NCI-H2196 treated with DMSO at 0.1 percent for 48 hours (cell line): Measurements from ENCODE around the gene LSP1.
"Not testable (repeated sequence)": the region's sequence is repeated elsewhere in the genome, so short reads cannot be mapped to it uniquely, and the experiment has no call there.

Experiments
- DNase-seq: peaks from one replicate; lab custom pipeline; 2025; ENCODE audit not compliant: unreplicated experiment; lab: John Stamatoyannopoulos, UW

Gene LSP1

DNA sequence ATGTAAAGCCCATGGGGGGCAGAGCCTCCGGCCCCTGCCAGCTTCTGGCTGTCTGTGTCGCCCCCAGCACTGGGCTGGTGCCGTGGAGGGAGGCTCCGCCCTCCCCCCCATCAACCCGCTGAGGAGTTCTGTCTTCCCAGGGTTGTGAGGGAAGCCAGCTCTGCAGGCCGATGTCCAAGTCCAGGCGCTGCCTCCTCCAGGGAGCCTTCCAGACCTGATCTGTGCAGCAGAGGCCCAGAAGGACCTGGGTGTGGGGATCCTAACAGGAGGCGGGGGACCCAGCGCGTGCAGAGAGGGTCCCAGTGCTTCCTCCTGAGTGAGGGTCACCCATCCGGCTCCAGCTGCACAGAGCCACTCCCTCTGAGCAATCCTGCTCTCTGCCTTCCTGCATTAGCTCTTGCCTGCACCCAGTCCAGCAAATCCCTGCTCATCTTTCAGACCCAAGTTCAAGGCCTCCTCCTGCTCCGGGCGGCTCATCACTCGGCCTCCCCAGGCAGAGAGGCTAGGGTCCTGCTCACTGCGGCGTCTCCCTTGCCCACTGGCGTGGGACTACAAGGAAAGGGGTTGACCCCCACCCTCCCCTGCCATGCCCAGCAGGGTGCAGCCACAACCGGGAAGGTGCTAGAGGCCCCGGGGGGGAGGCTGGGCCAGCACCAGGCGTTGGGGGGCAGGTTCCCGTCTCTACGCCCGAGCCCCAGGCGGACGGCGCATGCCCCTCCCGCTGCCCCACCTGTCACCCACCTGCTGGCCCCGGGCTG is 22.4 kb downstream of the LSP1 start:
- no peak for DNase-seq

DNA sequence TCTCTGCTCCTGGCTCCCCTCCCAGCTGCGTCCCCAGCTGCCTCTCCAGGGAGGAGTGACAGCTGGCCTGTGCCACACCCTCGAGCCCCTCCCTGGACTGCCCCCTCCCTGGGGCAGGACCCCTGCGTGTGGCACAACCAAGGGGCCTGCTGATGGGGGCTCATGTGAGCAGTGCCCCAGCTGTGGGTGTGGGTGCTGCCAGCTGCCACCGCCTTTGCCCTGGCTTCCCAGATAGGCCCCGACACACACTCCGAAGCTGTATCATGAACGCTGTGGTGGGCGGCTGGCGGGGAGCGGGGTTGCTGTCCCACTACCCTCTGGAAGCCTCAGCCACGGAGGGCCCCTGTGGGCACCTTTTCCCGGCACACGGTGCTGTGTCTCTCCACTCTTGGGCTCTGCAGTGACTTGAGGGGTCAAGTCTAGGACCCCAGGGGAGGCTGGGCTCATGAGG is 23.0 kb downstream of the LSP1 start:
- not testable (repeated sequence) for DNase-seq

DNA sequence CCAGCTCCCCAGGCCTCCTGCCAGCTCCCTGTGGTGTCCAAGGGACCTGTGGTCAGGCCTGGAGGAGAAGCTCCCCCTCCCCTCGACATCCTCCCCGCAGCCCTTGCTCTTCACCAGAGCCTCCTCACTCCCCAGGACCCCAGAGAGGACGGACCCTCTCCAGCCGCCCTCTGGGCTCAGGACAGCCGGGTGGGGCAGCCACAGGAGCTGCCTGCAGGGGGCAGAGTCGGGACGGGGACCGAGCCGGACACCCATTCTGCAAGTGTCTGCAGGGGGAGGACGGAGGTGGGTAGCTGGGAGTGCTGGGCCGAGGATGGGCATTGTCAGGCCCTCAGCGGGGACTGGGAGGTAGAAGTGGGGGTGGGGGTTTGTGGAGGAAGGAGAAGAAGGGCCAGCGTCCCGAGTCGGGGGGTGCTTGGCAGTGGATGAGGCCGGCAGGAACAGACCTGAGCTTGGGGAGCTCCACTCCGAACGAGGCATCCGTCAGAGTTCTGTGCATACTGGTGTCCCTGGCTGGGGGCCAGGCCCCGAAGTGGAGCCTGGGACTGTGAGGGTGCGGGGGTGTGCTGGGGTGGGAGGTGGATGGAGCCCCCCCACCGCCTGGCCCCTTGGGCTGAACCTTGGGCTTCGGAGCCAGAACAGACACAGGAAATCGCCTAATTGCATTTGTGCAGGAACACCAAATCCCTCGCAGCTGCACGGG is 23.6 kb downstream of the LSP1 start:
- no peak for DNase-seq

DNA sequence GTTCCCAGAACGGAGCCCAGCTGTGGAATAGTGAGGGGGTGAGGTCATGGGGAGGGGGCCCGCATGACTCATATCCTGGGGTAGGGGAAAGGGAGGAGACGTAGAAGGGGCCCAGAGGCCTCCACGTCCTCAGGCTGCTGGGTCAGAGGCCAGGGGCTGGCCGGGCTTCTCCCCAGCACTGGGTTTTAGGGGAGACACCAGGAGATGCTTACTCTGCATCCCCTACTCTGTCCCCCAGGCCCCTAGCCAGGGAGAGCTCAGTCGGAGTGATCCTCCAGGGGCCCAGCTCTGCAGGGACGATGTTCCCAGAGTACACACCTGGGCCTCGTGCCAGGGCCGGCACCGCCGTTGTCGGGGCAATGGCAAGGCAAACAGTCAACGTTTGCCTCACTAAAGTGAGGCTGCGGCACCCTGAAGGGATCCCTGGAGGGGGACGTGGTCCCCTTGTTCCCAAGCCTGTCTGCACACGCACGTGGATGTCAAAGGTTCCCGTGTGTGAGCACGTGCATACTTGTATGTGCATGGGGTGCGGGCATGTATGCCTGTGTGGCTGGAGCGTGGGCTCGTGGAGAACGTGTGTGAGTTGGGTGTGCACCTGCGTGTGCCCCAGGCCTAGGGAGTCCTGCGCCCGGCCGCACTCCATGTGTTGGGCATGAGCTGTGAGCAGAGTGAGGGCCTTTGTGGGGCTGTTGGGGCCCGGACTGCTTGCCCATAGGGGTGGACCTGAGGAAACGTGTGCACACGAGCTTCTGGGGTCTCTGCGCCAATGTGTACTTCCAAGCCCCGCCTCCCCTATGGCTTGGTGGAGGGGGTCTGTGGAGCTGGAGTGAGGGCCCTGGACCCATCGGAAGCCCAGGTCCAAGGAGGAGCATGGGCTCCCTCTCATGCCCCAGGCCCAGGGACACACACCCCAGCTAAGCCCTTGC is 24.6 kb downstream of the LSP1 start:
- DNase-seq = no peak

DNA sequence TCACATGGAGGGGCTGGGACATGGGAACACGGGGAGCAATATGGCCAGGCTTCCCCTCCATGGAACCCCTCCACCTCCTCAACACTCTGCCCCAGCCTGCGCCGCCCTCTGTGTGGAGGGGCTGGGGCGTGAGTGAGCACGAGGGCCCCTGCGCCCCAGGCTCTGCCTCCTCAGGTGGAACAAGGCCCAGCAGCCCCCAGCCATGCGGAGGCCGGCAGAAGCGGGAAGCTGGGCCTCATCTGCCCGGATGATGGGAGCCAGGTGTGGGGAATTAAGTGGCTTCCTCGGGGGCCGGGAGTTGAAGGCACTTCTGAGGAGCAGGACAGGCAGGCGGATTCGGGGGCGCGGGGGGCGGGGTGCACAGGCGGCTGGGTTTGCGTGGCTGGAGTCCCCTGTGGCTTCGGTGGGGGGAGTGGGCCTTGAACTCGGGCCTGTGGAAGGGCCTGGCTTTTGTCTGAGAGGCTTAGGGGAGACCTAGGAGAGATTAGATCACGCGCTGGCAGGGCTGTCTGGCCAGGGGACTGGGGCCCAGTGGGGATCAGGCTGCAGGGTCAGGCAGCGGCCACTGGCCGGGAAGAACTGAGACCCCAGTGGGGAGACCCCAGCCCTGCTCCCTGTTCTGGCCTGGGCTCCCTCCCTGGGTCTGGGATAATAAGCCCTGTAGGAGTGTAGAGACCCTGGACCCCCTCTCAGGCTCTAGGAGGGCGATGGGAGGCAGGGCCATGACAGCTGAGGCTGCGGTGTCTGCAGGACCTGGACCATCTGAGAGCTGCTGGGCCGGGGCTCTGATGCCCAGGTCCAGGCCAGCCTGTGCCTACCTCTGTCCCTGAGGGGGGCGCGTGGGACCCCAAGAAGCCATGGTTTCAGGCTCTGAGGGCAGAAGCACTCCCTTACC is 25.5 kb downstream of the LSP1 start:
- no peak for DNase-seq

DNA sequence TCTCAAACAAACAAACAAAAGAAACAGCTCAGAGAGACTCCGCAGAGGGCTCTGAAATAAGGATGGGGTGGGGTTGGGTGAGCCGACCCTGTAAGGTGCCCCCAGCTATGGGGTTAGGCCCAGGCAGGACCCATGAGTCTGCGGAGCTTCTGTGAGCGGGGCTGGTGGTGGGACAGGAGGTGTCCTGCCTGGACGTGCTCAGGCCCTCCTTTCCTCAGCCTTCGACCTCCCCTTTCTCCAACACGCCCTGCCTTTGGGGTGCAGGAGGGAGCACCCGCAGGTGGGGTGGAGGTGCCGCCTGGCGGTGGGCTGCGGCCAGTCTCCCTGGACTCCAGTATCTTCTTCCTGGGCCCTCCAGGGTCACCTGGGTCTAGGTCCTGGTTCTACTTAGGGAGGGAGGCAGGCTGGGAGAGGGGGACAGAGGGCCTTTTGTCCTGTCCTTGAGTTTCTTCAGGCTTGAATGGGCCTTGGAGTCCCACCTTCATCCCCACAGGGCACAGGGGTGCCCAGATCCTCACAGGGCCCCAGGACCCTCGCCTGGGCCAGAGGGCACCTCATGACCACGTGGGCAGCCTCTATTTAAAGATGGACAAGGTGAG is 26.6 kb downstream of the LSP1 start:
- no peak for DNase-seq

DNA sequence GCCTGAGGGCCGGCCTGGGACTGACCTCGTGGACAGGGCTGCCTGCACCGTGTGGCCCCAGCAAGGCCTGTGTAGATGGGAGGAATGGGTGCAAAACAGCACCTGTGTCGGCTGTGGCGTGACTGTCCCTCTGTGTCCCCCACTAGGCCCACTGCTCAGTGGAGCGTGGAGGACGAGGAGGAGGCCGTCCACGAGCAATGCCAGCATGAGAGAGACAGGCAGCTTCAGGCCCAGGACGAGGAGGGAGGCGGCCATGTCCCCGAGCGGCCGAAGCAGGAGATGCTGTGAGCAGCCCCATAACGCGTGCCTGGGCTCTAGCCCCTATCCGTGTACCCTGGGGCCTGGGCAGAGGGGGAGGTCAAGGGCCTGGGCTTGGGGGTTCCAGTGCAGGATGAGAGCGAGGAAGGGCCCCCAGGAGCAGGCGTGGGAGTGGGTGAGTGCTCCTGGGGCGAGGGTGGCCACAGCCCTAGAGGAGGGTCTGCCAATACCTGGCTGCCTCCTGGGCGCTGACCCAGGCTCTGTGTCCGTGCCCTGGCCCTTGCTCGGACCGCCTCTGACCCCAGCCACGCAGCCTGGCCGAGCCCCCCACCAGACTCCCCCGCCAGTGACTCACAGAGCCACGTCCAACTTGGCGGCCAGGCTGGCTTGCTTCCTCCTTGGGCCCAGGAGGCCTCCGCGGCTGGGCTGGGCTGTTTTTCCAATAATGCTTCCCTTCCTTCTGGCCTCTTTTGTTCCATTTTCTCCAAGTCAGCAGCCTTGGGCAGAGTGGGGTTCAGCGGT is 27.2 kb downstream of the LSP1 start:
- DNase-seq = no peak

DNA sequence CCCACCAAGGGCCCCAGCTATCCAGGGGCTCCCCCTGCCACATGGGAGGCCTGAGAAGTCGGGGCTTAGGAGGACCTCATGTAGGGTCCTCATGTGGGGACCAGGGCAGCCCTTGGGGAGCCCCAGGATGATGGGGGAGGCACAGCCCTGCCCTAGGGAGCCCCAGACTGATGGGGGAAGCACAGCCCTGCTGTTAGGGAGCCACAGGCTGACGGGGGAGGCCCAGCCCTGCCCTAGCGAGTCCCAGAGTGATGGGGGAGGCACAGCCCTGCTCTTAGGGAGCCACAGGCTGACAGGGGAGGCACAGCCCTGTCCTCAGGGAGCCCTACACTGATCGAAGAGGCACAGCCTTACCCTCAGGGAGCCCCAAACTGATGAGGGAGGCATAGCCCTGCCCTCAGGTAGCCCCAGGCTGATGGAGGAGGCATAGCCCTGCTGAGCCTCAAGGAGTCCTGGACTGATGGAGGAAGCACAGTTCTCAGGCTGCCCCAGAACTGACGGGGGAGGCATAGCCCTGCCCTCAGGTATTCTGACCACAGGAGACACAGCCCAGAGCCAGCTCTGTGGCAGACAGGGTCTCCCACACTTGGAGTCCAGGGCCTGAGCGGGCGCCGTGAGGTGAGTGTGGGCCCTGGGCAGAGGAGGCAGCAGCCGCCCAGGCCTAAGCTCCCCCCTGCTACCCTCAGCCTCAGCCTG is 28.0 kb downstream of the LSP1 start:
- no peak for DNase-seq

DNA sequence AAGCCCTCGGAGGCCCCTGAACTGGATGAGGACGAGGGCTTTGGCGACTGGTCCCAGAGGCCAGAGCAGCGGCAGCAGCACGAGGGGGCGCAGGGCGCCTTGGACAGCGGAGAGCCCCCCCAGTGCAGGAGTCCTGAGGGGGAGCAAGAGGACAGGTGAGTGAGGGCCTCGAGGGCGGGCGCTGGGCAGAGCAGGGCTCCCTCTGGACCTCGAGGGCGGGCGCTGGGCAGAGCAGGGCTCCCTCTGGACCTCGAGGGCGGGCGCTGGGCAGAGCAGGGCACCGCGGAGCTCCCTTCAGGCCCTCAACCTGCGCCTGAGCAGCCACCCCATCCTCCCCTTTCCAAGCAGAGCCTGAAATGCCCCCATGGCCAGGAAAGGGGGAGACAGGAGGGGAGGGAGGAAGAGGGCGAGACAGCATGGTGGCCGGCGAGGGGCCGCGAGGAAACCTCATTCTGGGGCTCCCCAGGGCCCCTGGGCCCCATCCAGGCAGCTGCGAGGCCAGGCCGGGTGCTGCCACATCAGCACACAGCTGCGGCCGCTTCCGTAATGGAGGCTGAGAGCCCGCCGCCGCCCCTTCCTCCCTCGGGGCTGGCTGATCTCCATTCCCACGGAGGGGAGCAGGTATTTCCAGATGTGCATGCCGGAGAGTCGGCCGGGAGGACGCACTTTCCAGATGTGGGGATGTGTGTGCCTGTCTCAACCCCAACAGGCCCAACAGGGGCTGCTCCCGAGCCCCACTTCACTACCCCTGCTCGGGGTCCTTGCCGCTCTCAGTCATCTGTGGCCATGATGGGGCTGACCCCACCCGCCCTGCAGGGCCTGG is 28.8 kb downstream of the LSP1 start:
- no peak for DNase-seq

DNA sequence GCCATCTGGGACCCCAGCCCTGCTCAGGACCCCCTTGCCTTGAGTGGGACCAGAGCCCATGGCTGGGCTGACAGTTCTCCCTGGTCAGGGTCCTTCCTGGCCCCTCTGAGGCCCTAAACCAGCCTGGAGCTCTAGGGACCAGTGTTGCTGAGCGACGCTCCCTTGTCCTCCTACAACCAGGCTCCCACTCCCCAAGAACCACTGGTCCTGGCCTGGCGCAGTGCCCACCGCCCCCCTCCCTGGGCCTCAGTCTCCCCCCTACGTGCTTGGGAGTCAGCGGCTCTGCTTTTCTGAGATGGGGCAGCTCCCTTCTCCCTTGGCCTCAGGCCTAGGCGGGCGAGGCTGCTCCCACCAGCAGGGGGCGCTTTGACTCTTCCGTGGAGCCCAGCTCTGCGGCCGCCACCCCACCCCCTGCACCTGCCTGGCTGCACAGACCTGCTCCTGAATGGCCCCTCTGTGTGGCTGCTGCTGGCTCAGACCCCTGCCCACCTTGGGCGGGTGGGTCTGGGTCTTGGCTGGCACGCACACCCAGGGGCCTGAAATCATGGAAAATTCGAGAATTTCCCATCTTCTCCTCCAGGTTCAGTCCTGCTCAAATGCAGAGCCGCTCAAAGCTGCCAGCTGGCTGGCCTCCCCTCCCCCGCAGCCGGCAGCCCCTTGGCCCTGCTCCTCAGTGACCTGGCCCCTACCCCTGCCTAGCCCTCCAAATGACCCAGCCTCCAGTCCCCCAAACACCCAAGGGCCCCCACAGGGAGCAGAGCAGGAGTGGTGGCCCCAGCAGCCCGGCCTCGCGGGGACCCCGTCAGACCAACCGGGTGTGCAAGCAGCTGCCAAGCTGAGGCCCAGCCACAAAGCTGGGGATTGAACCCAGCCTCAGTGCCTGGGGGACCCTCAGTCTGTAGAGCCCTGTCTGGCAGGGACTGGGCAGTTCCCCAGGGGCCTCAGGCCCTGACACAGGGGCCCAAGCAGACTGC is 29.7 kb downstream of the LSP1 start:
- peak; percentile 44 for DNase-seq

DNA sequence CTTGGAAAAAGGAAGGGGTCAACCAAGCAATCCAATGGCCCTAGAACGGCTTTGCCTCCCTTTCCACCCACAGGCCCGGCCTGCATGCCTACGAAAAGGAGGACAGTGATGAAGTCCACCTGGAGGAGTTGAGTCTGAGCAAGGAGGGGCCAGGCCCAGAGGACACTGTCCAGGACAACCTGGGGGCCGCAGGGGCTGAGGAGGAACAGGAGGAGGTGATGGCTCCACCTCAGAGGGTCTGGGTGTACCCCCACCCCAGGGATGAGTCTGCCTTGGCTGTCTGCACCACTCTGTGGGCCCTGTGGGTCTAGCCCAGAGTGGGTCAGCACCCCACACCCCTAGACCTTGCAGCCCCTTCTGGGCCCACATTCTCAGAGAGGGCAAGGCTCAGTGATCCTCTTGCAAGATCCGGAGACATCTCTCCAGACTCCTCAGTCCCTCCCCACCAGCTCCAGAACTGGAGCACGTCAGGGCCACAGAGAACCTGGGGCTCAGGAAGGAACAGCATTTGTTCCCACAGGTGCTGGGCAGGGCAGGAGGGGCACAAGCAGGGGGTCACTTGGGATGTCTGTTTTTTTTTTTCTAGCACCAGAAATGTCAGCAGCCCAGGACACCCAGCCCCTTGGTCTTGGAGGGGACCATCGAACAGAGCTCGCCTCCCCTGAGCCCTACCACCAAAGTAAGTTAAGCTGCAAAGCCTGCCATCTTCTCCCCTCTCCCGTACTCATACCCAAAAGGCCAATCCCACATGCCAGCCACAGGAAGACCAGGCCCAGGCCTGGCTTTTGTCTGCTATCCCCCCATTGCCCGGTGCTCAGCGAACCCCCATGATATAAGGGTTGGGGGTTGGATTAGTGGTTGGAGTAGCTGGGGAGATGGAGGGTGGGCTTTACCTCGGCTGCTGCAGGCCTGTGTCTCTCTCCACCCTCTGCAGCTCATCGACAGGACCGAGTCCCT is 30.7 kb downstream of the LSP1 start:
- DNase-seq = no peak

DNA sequence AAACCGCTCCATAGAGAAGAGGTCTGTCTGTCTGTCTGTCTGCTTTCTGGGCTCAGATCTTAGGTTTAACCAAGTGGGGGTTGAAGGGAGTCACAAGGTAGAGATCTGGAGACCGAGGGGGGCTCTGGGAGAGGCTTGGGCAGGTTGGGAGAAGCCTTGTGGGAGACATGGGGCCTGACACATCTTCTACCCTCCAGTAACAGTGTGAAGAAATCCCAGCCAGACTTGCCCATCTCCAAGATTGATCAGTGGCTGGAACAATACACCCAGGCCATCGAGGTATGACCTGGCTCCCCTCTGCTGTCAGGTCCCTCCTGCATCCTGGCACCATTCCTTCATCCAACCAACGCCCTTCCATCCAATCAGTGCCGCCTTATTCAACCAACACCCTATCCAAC is 31.4 kb downstream of the LSP1 start:
- no peak for DNase-seq

DNA sequence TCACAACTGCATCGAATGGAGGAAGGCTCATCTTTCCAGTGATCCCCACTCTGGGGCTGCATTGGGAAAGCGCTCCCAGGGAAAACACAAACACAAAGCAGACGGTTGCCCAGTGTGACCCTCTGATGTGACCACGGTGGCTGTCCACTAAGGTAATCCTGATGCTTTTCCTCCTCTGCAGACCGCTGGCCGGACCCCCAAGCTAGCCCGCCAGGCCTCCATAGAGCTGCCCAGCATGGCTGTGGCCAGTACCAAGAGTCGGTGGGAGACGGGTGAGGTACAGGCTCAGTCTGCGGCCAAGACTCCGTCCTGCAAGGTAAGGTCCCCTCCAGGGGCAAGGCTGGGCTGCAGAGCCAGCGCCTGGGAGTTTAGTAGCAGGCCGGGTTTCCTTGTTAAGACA is 33.7 kb downstream of the LSP1 start:
- not testable (repeated sequence) for DNase-seq

DNA sequence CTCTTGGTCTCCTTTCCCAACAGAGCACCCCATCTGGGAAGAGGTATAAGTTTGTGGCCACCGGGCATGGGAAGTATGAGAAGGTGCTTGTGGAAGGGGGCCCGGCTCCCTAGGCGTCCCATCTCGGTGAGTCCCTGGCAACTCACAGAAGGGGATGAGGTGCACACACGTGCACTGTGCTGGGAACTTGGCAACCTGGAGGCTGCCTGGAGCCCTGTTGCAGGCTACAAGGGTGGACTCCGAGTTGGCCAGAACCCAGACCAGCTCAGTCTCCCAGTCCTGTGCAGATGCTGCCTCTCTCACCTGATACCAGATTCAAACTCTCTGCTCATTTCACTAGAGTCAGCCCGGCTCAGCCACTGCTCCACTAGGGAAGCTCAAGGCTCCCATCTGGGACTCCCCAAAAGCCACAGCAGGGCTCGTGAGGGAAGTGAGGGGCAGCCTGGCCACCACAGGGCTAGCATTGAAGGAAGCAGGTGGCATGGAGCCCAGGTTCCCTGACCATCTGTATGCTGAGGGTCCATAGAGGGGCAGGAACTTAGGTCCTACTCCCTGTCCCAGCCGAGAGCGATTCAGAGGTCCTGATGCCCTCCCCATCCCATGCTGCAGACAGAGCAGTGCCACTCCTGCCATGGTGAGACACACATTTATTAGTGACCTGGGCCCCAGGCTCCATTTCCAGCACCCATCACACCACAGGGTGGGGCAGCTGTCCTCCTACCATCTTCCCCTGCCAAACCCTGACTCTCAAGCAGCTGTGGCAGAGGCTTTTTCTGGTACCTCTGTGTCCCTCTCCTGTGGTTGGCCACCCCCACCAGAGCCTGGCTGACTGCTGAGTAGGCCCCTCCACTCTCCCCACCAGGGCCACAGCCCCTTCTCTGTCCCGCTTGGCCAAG is 34.8 kb downstream of the LSP1 start:
- DNase-seq = no peak

DNA sequence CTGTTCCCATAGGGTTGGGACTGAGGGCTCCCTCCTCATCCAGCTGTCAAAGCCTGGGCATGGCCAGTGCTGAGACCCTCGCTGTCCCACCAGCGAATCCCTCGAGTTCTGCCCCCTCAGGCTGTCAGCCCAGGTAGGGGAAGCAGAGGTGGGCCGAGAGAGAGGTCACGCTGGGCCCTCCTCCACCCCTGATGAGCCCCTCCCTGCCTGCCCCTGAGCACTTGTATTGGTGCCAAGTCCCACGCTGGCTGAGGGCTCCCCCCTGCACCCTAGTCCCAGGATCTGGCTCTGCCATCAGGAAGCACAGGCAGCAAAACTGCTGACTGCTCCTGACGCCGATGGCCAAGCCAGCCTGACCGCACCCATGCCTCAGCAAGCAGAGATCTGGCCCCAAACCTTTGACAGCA is 35.5 kb downstream of the LSP1 start:
- DNase-seq = no peak
